A549 (cell line): Measurements from ENCODE around the gene LRSAM1. TPM values are rescaled to one million over a fixed set of nuclear protein-coding genes. Genes with fewer than 3 reads are reported as not detected.

ENCODE experiments used
- ATAC-seq, 2 experiments: fragments of 200-7000 bp in 1 of 2; fragments of >200 bp in 1 of 2; cut with Nextera tagmentation in 1 of 2; cut with Tn5 transposase in 1 of 2; 3 replicates each; pipeline versions ENCODE4 v1.8.0 to v1.9.1; 2018 to 2020; ENCODE audit warnings: mild to moderate bottlenecking in 1 of 2, moderate library complexity in 1 of 2
- CTCF ChIA-PET: fragments of 300-600 bp; sonication (Branson Sonifier 250); formaldehyde crosslinking; extraction: SDS; loops from one replicate; lab custom pipeline; 2021; ENCODE audit warnings: antibody characterized with exemption, inconsistent platforms; lab: Yijun Ruan, JAX
- POLR2A ChIA-PET: fragments of 350-600 bp; formaldehyde crosslinking; extraction: SDS; loops from one replicate; lab custom pipeline; 2021; ENCODE audit warnings: antibody characterized with exemption, inconsistent platforms; lab: Yijun Ruan, JAX
- DNase-seq, 2 experiments: peaks; one replicate each; pipeline versions ENCODE4 v3.0.0 to v3.0.0-alpha.2; 2011 to 2016; ENCODE audit warnings: low read depth in 1 of 2, low spot score in 1 of 2
- FAIRE-seq: peaks from 2 replicates; lab custom pipeline; 2011; peaks lifted over from hg19 to GRCh38; lab: Jason Lieb, UNC
- H3K27ac ChIP-seq, 2 experiments: fragments of >200 bp; sonication (Bioruptor Twin); formaldehyde crosslinking; 3 replicates each; pipeline ENCODE4 v1.5.1; 2016 to 2017
- H3K4me1 ChIP-seq: fragments of >200 bp; sonication (Bioruptor Twin); formaldehyde crosslinking; 3 replicates; pipeline ENCODE4 v1.6.1; 2016
- H3K4me2 ChIP-seq: fragments of >200 bp; sonication (Bioruptor Twin); formaldehyde crosslinking; 3 replicates; pipeline ENCODE4 v1.6.1; 2016
- H3K4me3 ChIP-seq: fragments of >200 bp; sonication (Bioruptor Twin); formaldehyde crosslinking; 3 replicates; pipeline ENCODE4 v1.5.1; 2016
- H3K9me3 ChIP-seq: fragments of >200 bp; sonication (Bioruptor Twin); formaldehyde crosslinking; 3 replicates; pipeline ENCODE4 v1.6.1; 2016
- CEBPB ChIP-seq, 2 experiments: fragments of >200 bp in 1 of 2; sonication (Bioruptor Twin) in 1 of 2; formaldehyde crosslinking in 1 of 2; IDR thresholded peaks; 2 replicates each; pipeline ENCODE4 v1.6.1; 2012 to 2016
- CHD4 ChIP-seq: fragments of 200-600 bp; sonication (generic); IDR thresholded peaks from 2 replicates; pipeline ENCODE4 v1.6.1; 2016; ENCODE audit warnings: antibody characterized with exemption, mild to moderate bottlenecking, borderline replicate concordance
- ELK1 ChIP-seq: fragments of 150-350 bp; IDR thresholded peaks from 2 replicates; pipeline ENCODE4 v1.6.1; 2014; ENCODE audit warnings: low read depth, mild to moderate bottlenecking, low read length
- EP300 ChIP-seq, 2 experiments: fragments of >200 bp; sonication (Bioruptor Twin); formaldehyde crosslinking; IDR thresholded peaks; 2 replicates in 1 of 2; 3 replicates in 1 of 2; pipeline ENCODE4 v1.6.1; 2016 to 2017
- FOSL2 ChIP-seq, 2 experiments: fragments of 450-650 bp in 1 of 2; fragments of >200 bp in 1 of 2; sonication (Bioruptor Twin) in 1 of 2; formaldehyde crosslinking; IDR thresholded peaks; 2 replicates each; pipeline versions ENCODE4 v1.5.0 to v1.6.1; 2016 to 2020; ENCODE audit warnings: mild to moderate bottlenecking in 1 of 2, moderate library complexity in 1 of 2
- FOXS1 ChIP-seq: fragments of 250-450 bp; sonication (Bioruptor Pico); IDR thresholded peaks from 2 replicates; pipeline ENCODE4 v1.5.0; 2020; ENCODE audit warnings: mild to moderate bottlenecking, moderate library complexity
- GATA3 ChIP-seq: IDR thresholded peaks from 2 replicates; pipeline ENCODE4 v1.6.1; 2012; ENCODE audit warnings: borderline replicate concordance
- HDAC2 ChIP-seq: fragments of 200-600 bp; sonication (generic); IDR thresholded peaks from 2 replicates; pipeline ENCODE4 v1.6.1; 2016
- HOXA7 ChIP-seq: fragments of 250-450 bp; sonication (Bioruptor Pico); IDR thresholded peaks from 2 replicates; pipeline ENCODE4 v1.5.0; 2020; ENCODE audit warnings: mild to moderate bottlenecking, moderate library complexity
- HOXB13 ChIP-seq: fragments of 250-450 bp; sonication (Bioruptor Pico); IDR thresholded peaks from 2 replicates; pipeline ENCODE4 v1.5.0; 2020; ENCODE audit warnings: low read depth, mild to moderate bottlenecking, moderate library complexity
- JUN ChIP-seq, 2 experiments: fragments of >200 bp; sonication (Bioruptor Twin); formaldehyde crosslinking; IDR thresholded peaks; 2 replicates in 1 of 2; 3 replicates in 1 of 2; pipeline ENCODE4 v1.6.1; 2016 to 2017
- JUNB ChIP-seq: fragments of >200 bp; sonication (Bioruptor Twin); formaldehyde crosslinking; IDR thresholded peaks from 2 replicates; pipeline ENCODE4 v1.6.1; 2016
- KDM5A ChIP-seq: fragments of 200-600 bp; sonication (generic); IDR thresholded peaks from 2 replicates; pipeline ENCODE4 v1.6.1; 2016; ENCODE audit warnings: antibody characterized with exemption, mild to moderate bottlenecking
- MYC ChIP-seq: IDR thresholded peaks from 2 replicates; pipeline ENCODE4 v1.6.1; 2012; ENCODE audit warnings: mild to moderate bottlenecking, inconsistent platforms, low read length, improper control_type of control experiment, borderline replicate concordance
- NFE2L2 ChIP-seq: fragments of 150-350 bp; conservative IDR thresholded peaks from 2 replicates; pipeline ENCODE4 v1.6.1; 2014; ENCODE audit warnings: low read length
- NPAS2 ChIP-seq: fragments of 250-450 bp; sonication (Bioruptor Pico); IDR thresholded peaks from 2 replicates; pipeline ENCODE4 v1.8.0; 2022; ENCODE audit warnings: mild to moderate bottlenecking, moderate library complexity, borderline replicate concordance
- RAD21 ChIP-seq, 2 experiments: fragments of >200 bp in 1 of 2; sonication (Bioruptor Twin) in 1 of 2; formaldehyde crosslinking in 1 of 2; IDR thresholded peaks in 1 of 2; conservative IDR thresholded peaks in 1 of 2; 2 replicates in 1 of 2; 3 replicates in 1 of 2; pipeline ENCODE4 v1.6.1; 2012 to 2018; ENCODE audit warnings: inconsistent platforms in 1 of 2
- REST ChIP-seq: fragments of 200-600 bp; sonication (generic); IDR thresholded peaks from 2 replicates; pipeline ENCODE4 v1.6.1; 2016; ENCODE audit warnings: antibody characterized with exemption, mild to moderate bottlenecking, moderate library complexity
- RNF2 ChIP-seq: fragments of 200-600 bp; sonication (generic); IDR thresholded peaks from 2 replicates; pipeline ENCODE4 v1.6.1; 2016; ENCODE audit warnings: low read depth, mild to moderate bottlenecking, antibody characterized with exemption, moderate library complexity, borderline replicate concordance
- SMC3 ChIP-seq: fragments of >200 bp; sonication (Bioruptor Twin); formaldehyde crosslinking; IDR thresholded peaks from 3 replicates; pipeline ENCODE4 v1.6.1; 2018; ENCODE audit warnings: inconsistent platforms
- SREBF2 ChIP-seq: fragments of 450-650 bp; IDR thresholded peaks from 2 replicates; pipeline ENCODE4 v1.6.1; 2014; ENCODE audit warnings: mild to moderate bottlenecking, moderate library complexity
- TFCP2L1 ChIP-seq: fragments of 250-450 bp; sonication (Bioruptor Pico); IDR thresholded peaks from 2 replicates; pipeline ENCODE4 v1.5.0; 2021; ENCODE audit warnings: mild to moderate bottlenecking
- ZC3H11A ChIP-seq: fragments of 450-650 bp; IDR thresholded peaks from 2 replicates; pipeline ENCODE4 v1.6.1; 2014; ENCODE audit warnings: antibody characterized with exemption, mild to moderate bottlenecking
- ZFP36 ChIP-seq: fragments of 450-650 bp; IDR thresholded peaks from 2 replicates; pipeline ENCODE4 v1.6.1; 2014; ENCODE audit warnings: borderline replicate concordance; ENCODE audit not compliant: partially characterized antibody
- ZNF302 ChIP-seq: fragments of 250-450 bp; sonication (Bioruptor Pico); IDR thresholded peaks from 2 replicates; pipeline ENCODE4 v1.9.0; 2021; ENCODE audit warnings: inconsistent platforms, mild to moderate bottlenecking, moderate library complexity
- ZSCAN20 ChIP-seq: fragments of 250-450 bp; sonication (Bioruptor Pico); IDR thresholded peaks from 2 replicates; pipeline ENCODE4 v1.8.0; 2022; ENCODE audit warnings: mild to moderate bottlenecking, moderate library complexity
- WGBS: methylation state at CpG from one replicate; pipeline ENCODE4 v1.1.6; 2017; ENCODE audit errors: missing lambda C conversion rate; 5-methylcytosine and 5-hydroxymethylcytosine counted together
- polyA plus RNA-seq, 4 experiments: library from polyadenylated mRNA; depleted of rRNA in 3 of 4; stranded (reverse); fragments of >200 nt; fragmentation: RNase III in 1 of 4; extraction: RNeasy Plus Mini Kit Qiagen cat#74134 plus additional on column Dnase treatment in 1 of 4; gene quantifications; 2 replicates in 3 of 4; 3 replicates in 1 of 4; pipeline ENCODE4 v1.2.3, GENCODE V29; 2011 to 2017
- TF ChIP-seq, protein P1 (sequence below): fragments of >200 bp; sonication (Bioruptor Twin); formaldehyde crosslinking; IDR thresholded peaks from 2 replicates; pipeline ENCODE4 v1.6.1; 2016

Gene LRSAM1
- polyA plus RNA-seq, 2 of the 4 experiments (the other 2 are of a cell fraction), result 5.1 to 10.0 TPM

DNA sequence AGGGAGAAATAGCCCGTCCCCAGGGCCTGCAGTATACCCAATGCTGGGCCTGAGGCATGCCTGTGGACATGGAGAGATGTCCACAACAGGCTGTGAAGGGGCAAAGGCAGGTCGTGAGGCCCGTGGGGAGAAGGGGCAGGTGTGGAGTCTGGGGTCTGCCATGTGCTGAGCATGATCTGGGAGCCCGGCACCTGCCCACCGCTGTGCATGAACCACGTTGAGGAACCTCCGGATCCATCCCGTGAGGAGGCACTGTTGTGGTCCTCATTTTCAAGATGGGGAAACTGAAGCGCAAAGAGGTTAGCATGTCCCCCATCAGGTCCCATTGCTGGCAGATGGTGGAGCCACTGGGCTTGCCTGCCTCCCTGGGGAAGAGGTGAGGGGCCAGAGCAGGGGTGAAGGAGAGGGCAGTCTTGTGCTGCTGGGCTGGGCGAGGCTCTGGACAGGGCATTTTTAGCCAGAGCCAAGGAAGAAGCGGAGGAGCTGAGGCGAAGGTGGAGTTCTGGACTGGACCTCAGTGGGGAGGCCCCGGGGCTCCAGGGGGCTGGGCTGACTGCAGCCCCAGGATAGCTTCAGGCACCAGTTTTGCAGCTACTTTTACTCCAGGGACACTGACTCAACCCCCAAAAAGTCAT lies 46.5 kb downstream of the LRSAM1 start:
- H3K4me1 ChIP-seq, result no peaks in the 10 kb centered on the region
- H3K4me3 ChIP-seq, result no peak overlapping the region
- FAIRE-seq (no peak), ATAC-seq (0 out of 6 replicates have a peak, but pooled peaks have one; percentile 3 to 5), DNase-seq (no peak)
- no peaks in the 10 kb centered on the region for H3K9me3 ChIP-seq
- no peak overlapping the region for H3K4me2 ChIP-seq
- ChIA-PET POLR2A (no interaction called here), CTCF (interaction anchor here (0.7 to 36.3 kb wide), 6 partner anchors 10 to 237 kb away, joined by 3 to 821 read pairs (median 4); partner anchors contain the start of gene TOR2A)
- TF ChIP-seq ZFP36 (no peak), HOXA7 (CRISPR knock-in tag) (no peak)
- H3K27ac ChIP-seq, result no peak overlapping the region
- 95% methylated on average over 13 of the region's 13 CpGs for WGBS

DNA sequence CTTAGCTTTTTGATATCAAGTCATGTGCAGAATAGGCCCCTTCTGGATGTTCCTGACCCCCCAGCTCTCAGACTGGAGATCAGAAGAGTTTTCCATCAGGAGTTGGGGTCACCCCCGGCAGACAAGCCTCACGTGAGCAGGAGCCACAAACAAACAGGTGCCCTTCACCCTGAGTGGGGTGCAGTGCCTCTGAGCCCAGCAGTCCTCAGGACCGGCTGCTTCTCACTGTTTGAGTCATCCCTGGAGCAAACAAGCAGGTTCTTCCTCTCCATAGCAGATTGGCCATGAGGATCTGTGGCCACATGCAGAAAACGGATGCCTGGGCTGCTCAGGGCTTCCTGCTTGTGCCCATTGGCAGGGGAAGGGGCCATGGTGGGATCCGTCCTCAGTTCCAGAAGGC lies 47.0 kb downstream of the LRSAM1 start:
- FAIRE-seq (no peak), DNase-seq (no peak), ATAC-seq (peak in 1 of 2 experiments; percentile 8; a peak in 1 of 6 replicates)
- Histone ChIP-seq H3K27ac (no peak overlapping the region), H3K4me2 (no peak overlapping the region), H3K4me3 (no peak overlapping the region), H3K9me3 (no peaks in the 10 kb centered on the region), H3K4me1 (no peaks in the 10 kb centered on the region)
- WGBS, result 77% methylated on average over 2 of the region's 5 CpGs
- ChIA-PET POLR2A (no interaction called here), CTCF (interaction anchor here (0.7 to 36.3 kb wide), 5 partner anchors 16 to 557 kb away, joined by 3 to 821 read pairs (median 4); partner anchors contain the start of gene TOR2A)
- TF ChIP-seq RAD21 (conservative IDR thresholded peaks at IDR 0.05 in 1 of 2, IDR thresholded peaks at IDR 0.05 in 1 of 2), result no peak
- TF ChIP-seq SREBF2, result no peak
- TF ChIP-seq GATA3, result no peak
- no peak for TF ChIP-seq CEBPB (IDR thresholded peaks at IDR 0.05)
- no peak for TF ChIP-seq ZFP36
- TF ChIP-seq JUNB, result no peak
- no peak for TF ChIP-seq ZNF302 (CRISPR knock-in tag)
- TF ChIP-seq ZSCAN20 (CRISPR knock-in tag), result no peak
- no peak for TF ChIP-seq NFE2L2
- TF ChIP-seq REST, result no peak
- TF ChIP-seq HOXB13 (CRISPR knock-in tag), result no peak
- no peak for TF ChIP-seq EP300 (IDR thresholded peaks at IDR 0.05)
- TF ChIP-seq SMC3, result no peak

- ATAC-seq (no peak), FAIRE-seq (no peak), DNase-seq (no peak)
- ChIA-PET POLR2A (no interaction called here), CTCF (interaction anchor here (1.1 to 36.3 kb wide), 5 partner anchors 10 to 234 kb away, joined by 3 to 821 read pairs (median 4); partner anchors contain the start of gene TOR2A)
- Histone ChIP-seq H3K4me3 (no peak overlapping the region), H3K4me1 (0 out of 3 replicates have a peak, but pooled peaks cover 8% of the 10 kb centered on the region), H3K9me3 (no peaks in the 10 kb centered on the region), H3K27ac (no peak overlapping the region), H3K4me2 (no peak overlapping the region)
- 92% methylated on average over 5 of the region's 6 CpGs for WGBS
- TF ChIP-seq FOSL2 (IDR thresholded peaks at IDR 0.05) (no peak), FOSL2 (CRISPR knock-in tag; IDR thresholded peaks at IDR 0.05) (no peak), HOXA7 (CRISPR knock-in tag) (no peak), HDAC2 (no peak), RNF2 (no peak), ELK1 (no peak), ZNF302 (CRISPR knock-in tag) (no peak), FOXS1 (CRISPR knock-in tag) (no peak), CHD4 (no peak), CEBPB (IDR thresholded peaks at IDR 0.05) (no peak), ZFP36 (no peak), NPAS2 (CRISPR knock-in tag) (no peak), ZC3H11A (no peak), KDM5A (no peak), MYC (no peak), JUN (IDR thresholded peaks at IDR 0.05) (no peak), TFCP2L1 (CRISPR knock-in tag) (no peak)
- TF ChIP-seq, protein P1, sequence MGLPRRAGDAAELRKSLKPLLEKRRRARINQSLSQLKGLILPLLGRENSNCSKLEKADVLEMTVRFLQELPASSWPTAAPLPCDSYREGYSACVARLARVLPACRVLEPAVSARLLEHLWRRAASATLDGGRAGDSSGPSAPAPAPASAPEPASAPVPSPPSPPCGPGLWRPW, result no peak
Observed at GRCh38 chr9:127500399-127500798, 49.1 kb downstream of the LRSAM1 start.
